Adrenal gland (tissue), 12 donors: ENCODE measurements around the gene OLFM2. TPM values are rescaled to one million over a fixed set of nuclear protein-coding genes. Genes with fewer than 3 reads are reported as not detected.
"Not testable (repeated sequence)": the region's sequence is repeated elsewhere in the genome, so short reads cannot be mapped to it uniquely, and the experiment has no call there.

Source experiments
- DNase-seq, 7 donors: peaks; one replicate each; pipeline ENCODE4 v3.0.0-alpha.2; 2019 to 2020
- H3K27ac ChIP-seq, 5 donors: fragments of 200-600 bp; sonication (generic) in 4 of 5; 1 replicate in 3 of 5; 2 replicates in 2 of 5; pipeline versions ENCODE4 v1.5.1 to v1.8.0; 2016 to 2020; ENCODE audit warnings: mild to moderate bottlenecking in 1 of 5
- H3K27me3 ChIP-seq: fragments of 200-600 bp; 2 replicates; pipeline ENCODE4 v1.8.0; 2021
- H3K36me3 ChIP-seq, 2 donors: fragments of 200-600 bp; replicated peaks in 1 of 2; 1 replicate in 1 of 2; 2 replicates in 1 of 2; pipeline versions ENCODE4 v1.5.1 to v1.8.0; 2018 to 2022
- H3K4me1 ChIP-seq, 2 donors: fragments of 200-600 bp; replicated peaks in 1 of 2; 1 replicate in 1 of 2; 2 replicates in 1 of 2; pipeline versions ENCODE4 v1.5.1 to v1.8.0; 2018 to 2021
- H3K4me3 ChIP-seq, 4 donors: fragments of 200-600 bp; sonication (generic) in 3 of 4; one replicate each; pipeline ENCODE4 v1.5.1; 2016 to 2018
- H3K9me3 ChIP-seq, 3 donors: fragments of 200-600 bp; sonication (generic) in 1 of 3; replicated peaks in 1 of 3; 1 replicate in 2 of 3; 2 replicates in 1 of 3; pipeline versions ENCODE4 v1.5.1 to v1.8.0; 2016 to 2021
- POLR2A ChIP-seq, 2 donors: fragments of 450-650 bp; IDR thresholded peaks; one replicate each; pipeline ENCODE4 v1.6.1; 2017; ENCODE audit warnings: antibody characterized with exemption in 2 of 2, mild to moderate bottlenecking in 2 of 2, moderate library complexity in 1 of 2
- WGBS, 4 donors: extraction: QIAGEN DNeasy Blood & Tissue Kit in 2 of 4; methylation state at CpG; one replicate each; pipeline versions ENCODE4 v1.1.5 to v1.1.7; 2013 to 2017; 5-methylcytosine and 5-hydroxymethylcytosine counted together
- intact Hi-C, 2 donors: fragments of 100-400 bp; cut with DNase I; formaldehyde crosslinking; loops; one replicate each; pipeline versions ENCODE4 v1.14.1 to v1.15.0; 2022 to 2023
- polyA plus RNA-seq, 3 donors: library from polyadenylated mRNA; stranded (reverse); fragments of 200-250 nt in 2 of 3; fragments of 350-450 nt in 1 of 3; fragmentation: Illumina TruSeq in 1 of 3; extraction: RNeasy Lipid Tissue Mini Kit (QIAGEN cat#74804) in 1 of 3; gene quantifications; one replicate each; pipeline ENCODE4 v1.2.3, GENCODE V29; 2013 to 2014
- total RNA-seq, 9 donors: library from RNA; depleted of rRNA in 4 of 9; stranded (reverse); fragments of >200 nt in 4 of 9; fragments of 120-200 nt in 1 of 9; fragmentation: NEBNext Ultra II Directional in 1 of 9; extraction: Animal tissue kit (Norgen Biotek cat#: 25700) in 1 of 9; gene quantifications; one replicate each; pipeline versions ENCODE4 v1.1.0 to v1.2.4, GENCODE V29; 2013 to 2023
- TF ChIP-seq, protein P1 (sequence below), 6 experiments: fragments of 450-650 bp in 4 of 6; fragments of 200-600 bp in 2 of 6; sonication (generic) in 1 of 6; IDR thresholded peaks; 1 replicate in 5 of 6; 2 replicates in 1 of 6; pipeline versions ENCODE4 v1.5.1 to v1.8.0; 2016 to 2021; ENCODE audit warnings: antibody characterized with exemption in 6 of 6, mild to moderate bottlenecking in 2 of 6, moderate library complexity in 1 of 6
- donor health status: healthy with polysubstance abuse.
- donor health status: Bipolar disorder and iron deficiency.
- donor health status: DM: yes; HTN: yes; CAD: no.
- donor health status: DM: no; HTN: no; CAD: no.
- donor health status: DM: no; HTN: no; CAD: no.
- donor health status: DM: yes; HTN: yes; CAD: no.

Gene OLFM2
- total and polyA plus RNA-seq, 12 donors, result 2.2 to 76.2 (median 51.5) TPM

DNA sequence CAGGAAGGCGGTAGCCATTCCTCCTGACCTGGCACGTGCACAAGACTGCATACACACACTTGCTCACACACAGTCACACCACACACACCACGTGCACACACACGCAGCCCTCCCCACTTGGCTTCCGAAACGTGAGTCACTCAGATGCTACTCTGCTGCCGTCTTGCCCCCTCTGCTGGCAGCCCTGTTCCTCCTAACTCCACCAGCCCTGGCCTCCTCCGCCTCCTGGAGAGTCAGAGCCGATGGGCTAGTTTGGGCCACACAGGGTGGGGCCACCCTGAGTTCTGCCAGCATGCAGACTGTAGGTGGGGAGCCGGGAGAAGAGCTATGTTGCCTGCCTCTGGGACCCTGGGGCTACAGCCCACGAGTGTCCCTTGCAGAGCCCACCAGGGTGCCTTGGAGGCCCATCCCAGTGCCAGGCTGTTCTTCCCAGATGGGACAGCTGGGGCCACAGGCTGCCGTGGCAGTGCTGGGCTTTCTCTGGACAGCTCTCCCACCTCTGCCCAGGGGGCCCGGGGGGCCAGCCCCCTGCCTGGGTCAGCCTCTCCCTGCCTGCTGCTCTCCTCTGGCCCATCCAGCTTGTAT, 89.1 kb downstream of the OLFM2 start:
- WGBS, 4 donors, result 37 to 60% (median 38%) methylated on average over 1 to 13 of the region's 13 CpGs; no CpG with 5 or more reads in 1 of the 4 donors
- H3K36me3 ChIP-seq, result peaks cover 0 to 26% of the 10 kb centered on the region in 2 donors
- intact Hi-C loops, result loop anchor here in 1 of 2 donors (5.0 kb wide), 1 partner anchor 50 kb away; no protein-coding TSS in a partner anchor
- DNase-seq, result peak; percentile 86 to 96 (median 95)
- peaks cover 20 to 24% of the 10 kb centered on the region in 2 donors for H3K4me1 ChIP-seq
- peak overlapping the region in 4 of 5 donors; percentile 69 to 91 (median 85) for H3K27ac ChIP-seq
- H3K9me3 ChIP-seq, result no peaks in the 10 kb centered on the region
- no peak overlapping the region for H3K4me3 ChIP-seq
- H3K27me3 ChIP-seq, result no peaks in the 10 kb centered on the region
- TF ChIP-seq, protein P1, sequence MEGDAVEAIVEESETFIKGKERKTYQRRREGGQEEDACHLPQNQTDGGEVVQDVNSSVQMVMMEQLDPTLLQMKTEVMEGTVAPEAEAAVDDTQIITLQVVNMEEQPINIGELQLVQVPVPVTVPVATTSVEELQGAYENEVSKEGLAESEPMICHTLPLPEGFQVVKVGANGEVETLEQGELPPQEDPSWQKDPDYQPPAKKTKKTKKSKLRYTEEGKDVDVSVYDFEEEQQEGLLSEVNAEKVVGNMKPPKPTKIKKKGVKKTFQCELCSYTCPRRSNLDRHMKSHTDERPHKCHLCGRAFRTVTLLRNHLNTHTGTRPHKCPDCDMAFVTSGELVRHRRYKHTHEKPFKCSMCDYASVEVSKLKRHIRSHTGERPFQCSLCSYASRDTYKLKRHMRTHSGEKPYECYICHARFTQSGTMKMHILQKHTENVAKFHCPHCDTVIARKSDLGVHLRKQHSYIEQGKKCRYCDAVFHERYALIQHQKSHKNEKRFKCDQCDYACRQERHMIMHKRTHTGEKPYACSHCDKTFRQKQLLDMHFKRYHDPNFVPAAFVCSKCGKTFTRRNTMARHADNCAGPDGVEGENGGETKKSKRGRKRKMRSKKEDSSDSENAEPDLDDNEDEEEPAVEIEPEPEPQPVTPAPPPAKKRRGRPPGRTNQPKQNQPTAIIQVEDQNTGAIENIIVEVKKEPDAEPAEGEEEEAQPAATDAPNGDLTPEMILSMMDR (IDR thresholded peaks at IDR 0.05), result peak; percentile 52 to 86 (median 76)
- no peak for TF ChIP-seq POLR2A (IDR thresholded peaks at IDR 0.05)

DNA sequence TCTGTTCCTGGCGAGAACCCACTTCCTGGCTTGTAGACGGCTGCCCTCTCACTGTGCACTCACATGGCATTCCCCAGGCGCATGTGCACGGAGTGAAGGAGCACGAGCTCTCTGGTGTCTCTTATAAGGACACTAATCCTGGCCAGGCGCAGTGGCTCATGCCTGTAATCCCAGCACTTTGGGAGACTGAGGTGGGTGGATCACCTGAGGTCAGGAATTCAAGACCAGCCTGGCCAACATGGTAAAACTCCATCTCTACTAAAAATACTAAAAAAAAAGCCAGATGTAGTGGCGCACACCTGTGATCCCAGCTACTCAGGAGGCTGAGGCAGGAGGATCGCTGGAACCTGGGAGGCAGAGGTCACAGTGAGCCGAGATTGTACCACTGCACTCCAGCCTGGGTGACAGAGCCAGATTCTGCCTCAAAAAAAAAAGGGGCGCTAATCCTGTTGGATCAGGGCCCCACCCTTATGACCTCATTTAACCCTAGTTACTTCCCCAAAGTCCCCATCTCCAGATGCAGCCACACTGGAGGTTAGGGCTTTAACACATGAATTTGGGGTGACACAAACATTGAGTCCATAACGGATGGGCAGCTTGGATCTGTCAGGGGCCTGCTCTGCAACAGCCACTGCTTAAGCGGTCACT, 92.6 kb downstream of the OLFM2 start:
- DNase-seq, result peak in 5 of 7 donors; percentile 33 to 75 (median 65)
- H3K27me3 ChIP-seq, H3K9me3 ChIP-seq, intact Hi-C loops, H3K4me3 ChIP-seq: not testable (repeated sequence)
- 73 to 82% (median 77%) methylated on average over 11 to 12 of the region's 12 CpGs for WGBS, 4 donors
- Histone ChIP-seq H3K4me1 (peaks cover 20 to 28% of the 10 kb centered on the region in 2 donors), H3K36me3 (peaks cover 0 to 53% of the 10 kb centered on the region in 2 donors), H3K27ac (peak overlapping the region; percentile 57 to 87 (median 78))

DNA sequence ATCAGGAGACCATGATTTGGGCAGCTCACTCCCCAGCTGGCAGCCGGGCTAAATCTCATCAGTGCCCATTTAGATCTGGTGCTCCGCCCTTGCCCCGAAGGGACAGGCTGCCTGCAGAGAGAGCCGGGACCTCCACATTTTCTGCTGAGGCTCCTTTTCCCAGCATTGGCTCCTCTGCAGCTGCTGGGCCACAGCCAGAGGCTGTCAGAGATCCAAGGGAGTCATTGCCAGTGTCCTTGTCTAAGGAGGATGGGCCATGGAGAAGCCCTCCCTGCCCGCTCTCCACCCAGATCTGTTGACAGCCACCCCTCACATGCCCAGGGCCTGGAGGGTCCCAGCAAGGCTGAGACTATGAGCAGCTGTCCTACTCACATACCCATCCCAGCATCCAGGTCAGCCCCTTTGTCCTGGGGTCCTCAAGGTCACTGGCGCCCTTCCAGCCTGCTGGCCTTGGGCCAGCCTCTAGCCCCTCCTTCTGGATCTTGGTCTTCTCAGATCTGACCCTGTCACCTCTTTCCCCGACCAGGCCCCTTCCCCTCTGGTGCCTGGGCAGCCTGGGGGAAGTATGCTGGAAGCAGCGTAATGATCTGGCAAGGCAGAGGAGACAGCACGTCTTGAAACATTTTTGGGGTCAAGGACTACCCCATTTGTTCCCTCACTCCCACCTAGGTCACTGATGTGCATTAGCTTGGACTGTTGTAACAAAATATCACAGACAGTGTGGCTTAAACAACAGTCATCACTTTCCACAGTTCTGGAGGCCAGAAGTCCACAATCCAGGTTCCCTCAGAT, 93.3 kb downstream of the OLFM2 start:
- peak overlapping the region; percentile 57 to 87 (median 78) for H3K27ac ChIP-seq
- no peaks in the 10 kb centered on the region for H3K27me3 ChIP-seq
- no peak overlapping the region for H3K4me3 ChIP-seq
- H3K4me1 ChIP-seq, result peaks cover 20 to 28% of the 10 kb centered on the region in 2 donors
- DNase-seq, result peak; percentile 80 to 88 (median 86)
- H3K9me3 ChIP-seq, result no peaks in the 10 kb centered on the region
- WGBS, 4 donors, result 42 to 57% (median 48%) methylated on average over 4 to 9 of the region's 9 CpGs
- TF ChIP-seq, protein P1 (IDR thresholded peaks at IDR 0.05), result no peak
- TF ChIP-seq POLR2A (IDR thresholded peaks at IDR 0.05), result peak in 1 of 2 donors; percentile 9
- intact Hi-C loops, result no loop called here
- H3K36me3 ChIP-seq, result peaks cover 0 to 57% of the 10 kb centered on the region in 2 donors

DNA sequence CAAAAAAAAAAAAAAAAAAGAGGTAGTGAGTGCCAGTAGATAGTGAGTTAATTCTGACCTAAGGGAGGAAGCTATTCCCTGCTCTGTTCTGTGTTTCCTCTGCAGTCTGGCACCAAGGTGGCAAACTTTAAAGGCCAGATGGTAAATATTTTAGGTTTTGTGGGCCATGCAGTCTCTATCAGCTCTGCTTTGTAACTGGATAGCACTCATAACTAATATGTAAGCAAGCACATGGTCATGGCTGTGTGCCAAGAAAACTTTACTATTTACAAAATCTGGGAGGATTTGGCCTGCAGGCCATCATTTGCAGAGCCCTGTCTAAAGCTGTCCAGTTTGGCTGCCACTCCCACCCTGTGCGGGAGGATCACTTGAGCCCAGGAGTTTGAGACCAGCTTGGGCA, 96.9 kb downstream of the OLFM2 start:
- intact Hi-C loops, result no loop called here
- Histone ChIP-seq H3K27me3 (no peaks in the 10 kb centered on the region), H3K4me1 (peaks cover 20 to 34% of the 10 kb centered on the region in 2 donors), H3K9me3 (no peaks in the 10 kb centered on the region), H3K4me3 (no peak overlapping the region), H3K27ac (no peak overlapping the region), H3K36me3 (peaks cover 0 to 43% of the 10 kb centered on the region in 2 donors)
- 75 to 84% (median 79%) methylated on average over 1 of the region's 1 CpG for WGBS, 4 donors
- TF ChIP-seq, protein P1 (IDR thresholded peaks at IDR 0.05), result no peak
- no peak for TF ChIP-seq POLR2A (IDR thresholded peaks at IDR 0.05)
- peak in 1 of 7 donors; percentile 35 for DNase-seq
